GM18505 (cell line): Measurements from ENCODE around the gene TLR1.

Experiments
- ATAC-seq: cut with Tn5 transposase; IDR thresholded peaks from one replicate; pipeline ENCODE4 v1.9.1; 2021; ENCODE audit not compliant: unreplicated experiment
- POLR2A ChIP-seq: IDR thresholded peaks from 4 replicates; pipeline ENCODE4 v1.6.1; 2011; ENCODE audit warnings: borderline replicate concordance; ENCODE audit not compliant: insufficient read depth, insufficient read length; ENCODE audit errors: extremely low read depth

Gene TLR1

DNA sequence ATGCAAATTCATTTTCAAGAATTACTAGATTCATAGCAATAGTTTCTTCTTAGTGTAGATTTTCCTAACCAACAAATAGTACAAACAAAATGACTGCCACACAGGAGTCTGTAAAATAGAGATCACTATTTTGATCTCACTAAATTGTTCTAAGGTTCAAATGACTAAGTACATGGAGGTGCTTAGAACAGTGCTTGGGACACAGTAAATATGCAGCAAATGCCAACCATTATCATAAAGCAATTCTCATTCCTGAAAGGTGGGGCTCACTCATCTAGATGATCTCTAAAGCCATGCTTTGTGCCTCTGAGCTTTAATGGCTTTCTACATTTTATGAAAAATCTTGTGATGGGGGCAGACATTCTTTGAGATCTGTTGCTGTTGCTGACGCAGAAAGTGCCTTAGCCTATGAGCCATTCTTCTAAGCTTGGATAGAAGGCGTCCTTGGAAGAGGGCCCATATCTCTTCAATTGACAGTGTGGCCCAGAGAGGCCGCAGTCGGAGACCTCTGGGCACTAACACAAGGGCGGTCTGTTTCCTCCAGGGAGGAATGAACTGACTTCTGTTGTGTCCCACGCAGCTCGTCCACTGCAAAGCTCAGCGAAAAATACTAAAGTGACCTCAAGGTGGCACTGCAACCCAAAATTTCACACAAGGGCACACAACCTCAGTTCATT is 45.3 kb downstream of the TLR1 start:
- TF ChIP-seq POLR2A = no peak
- no peak for ATAC-seq

- no peak for TF ChIP-seq POLR2A
- ATAC-seq = no peak
Observed at GRCh38 chr4:38757945-38758600, 46.5 kb downstream of the TLR1 start.

DNA sequence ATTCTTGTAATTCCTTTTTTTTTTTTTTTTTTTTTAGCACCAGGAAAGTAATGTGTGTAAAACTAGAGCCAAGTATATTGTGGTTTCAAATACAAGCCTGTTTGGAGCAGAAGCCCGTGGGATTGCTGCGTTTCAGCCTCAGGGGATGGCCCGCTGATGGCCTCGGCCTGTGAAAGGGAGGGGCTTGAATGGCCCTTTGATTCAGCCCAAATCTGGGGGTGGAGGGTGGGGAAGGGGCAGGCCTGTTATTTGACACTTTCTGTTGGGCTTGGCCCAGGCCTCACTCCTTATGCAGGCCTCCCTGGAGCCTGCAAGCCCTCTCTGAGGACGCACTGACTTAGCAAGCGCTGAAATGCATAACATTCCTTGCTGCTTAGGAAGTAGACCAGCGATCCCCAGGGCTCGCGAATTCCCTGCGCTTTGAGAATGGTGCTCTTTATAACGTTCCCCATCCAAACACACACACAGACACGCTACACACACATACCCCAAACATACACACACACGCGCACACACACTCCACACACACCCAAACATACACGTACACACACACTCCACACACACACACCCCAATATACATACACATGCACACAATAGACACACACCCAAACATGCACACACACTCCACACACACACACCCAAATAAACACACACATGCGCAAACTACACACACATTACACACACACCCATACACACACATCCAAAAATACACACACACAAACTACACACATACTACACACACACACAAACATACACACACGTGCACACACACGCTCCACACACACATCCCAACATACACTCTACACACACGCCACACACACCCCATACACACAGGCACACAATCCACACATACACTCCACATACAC is 51.4 kb downstream of the TLR1 start:
- no peak for TF ChIP-seq POLR2A
- no peak for ATAC-seq

- no peak for TF ChIP-seq POLR2A
- ATAC-seq = peak; percentile 92
Observed at GRCh38 chr4:38752372-38752940, 52.1 kb downstream of the TLR1 start.

GRCh38 chr4:38751341-38752010 is 53.1 kb downstream of the TLR1 start:
- TF ChIP-seq POLR2A = no peak
- ATAC-seq = no peak

- ATAC-seq = no peak
- TF ChIP-seq POLR2A = no peak
Observed at GRCh38 chr4:38749336-38749735, 55.3 kb downstream of the TLR1 start.

- TF ChIP-seq POLR2A = no peak
- no peak for ATAC-seq
Observed at GRCh38 chr4:38747629-38748028, 57.0 kb downstream of the TLR1 start.
